Activated T-cell treated with anti-CD3 and anti-CD28 coated beads, Interleukin-2, amount 50 U/mL, for 4 hours (primary cell): ENCODE data around the gene RIT2. TPM values are rescaled to one million over a fixed set of nuclear protein-coding genes. Genes with fewer than 3 reads are reported as not detected.

Experiments used
- ATAC-seq, 2 donors: fragments of 200-7000 bp; cut with Tn5 transposase; one replicate each; pipeline ENCODE4 v1.10.0; 2021
- DNase-seq: peaks from one replicate; pipeline ENCODE4 v3.0.0-alpha.2; 2020
- H3K27me3 Mint-ChIP-seq: one replicate; pipeline ENCODE4 v1.8.0; 2021; ENCODE audit warnings: low read depth, mixed read lengths
- H3K36me3 Mint-ChIP-seq: one replicate; pipeline ENCODE4 v1.8.0; 2022; ENCODE audit warnings: mixed read lengths; ENCODE audit not compliant: insufficient read depth
- H3K4me1 Mint-ChIP-seq: one replicate; pipeline ENCODE4 v1.8.0; 2021; ENCODE audit warnings: low read depth, mixed read lengths
- H3K4me3 Mint-ChIP-seq: one replicate; pipeline ENCODE4 v1.8.0; 2021; ENCODE audit warnings: mild to moderate bottlenecking, moderate library complexity, mixed read lengths
- H3K9me3 Mint-ChIP-seq: one replicate; pipeline ENCODE4 v1.8.0; 2021; ENCODE audit warnings: mixed read lengths
- total RNA-seq, 3 donors: library from RNA; stranded (reverse); gene quantifications; one replicate each; pipeline ENCODE4 v1.2.1, GENCODE V29; 2021

The RIT2 gene
- total RNA-seq, 3 donors from 2014 or later: not detected

DNA sequence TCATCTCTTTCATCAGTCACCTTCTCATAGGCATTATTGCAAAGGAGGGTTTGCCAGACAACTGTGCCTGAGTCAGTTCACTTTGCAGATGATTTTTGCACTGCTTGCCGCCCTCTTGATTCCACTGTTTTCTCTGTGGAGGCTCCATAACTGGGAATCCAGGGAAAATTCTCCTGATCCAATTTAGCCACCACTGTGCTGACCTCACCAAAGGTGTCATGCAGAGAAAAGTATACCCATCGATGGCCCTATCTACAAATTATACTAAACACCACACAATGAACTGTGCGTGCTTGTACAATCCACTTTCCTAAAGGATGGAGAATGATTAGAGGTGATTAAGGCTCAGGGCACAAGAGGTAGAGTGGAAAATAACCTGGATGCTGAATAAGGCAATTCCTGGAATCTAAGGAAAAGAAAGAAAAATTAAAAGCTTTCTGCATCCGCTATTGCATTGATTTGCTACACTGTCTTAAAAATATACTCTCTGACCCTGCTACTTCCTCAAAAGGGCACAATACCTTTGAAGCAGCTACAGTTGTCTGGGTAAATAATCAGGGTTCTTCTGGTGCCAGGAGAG lies 409.4 kb downstream of the RIT2 start:
- Mint-ChIP-seq H3K4me3 (no peak overlapping the region), H3K36me3 (no peaks in the 10 kb centered on the region), H3K4me1 (no peaks in the 10 kb centered on the region), H3K27me3 (no peaks in the 10 kb centered on the region), H3K9me3 (peaks cover 16% of the 10 kb centered on the region)
- ATAC-seq (no peak), DNase-seq (no peak)

Other genes with a start within 250 kb of the RIT2 start
- not detected for gene SYT4, start 161.8 kb upstream of the RIT2 start, total RNA-seq